ENCODE data around the gene ADAM17. TPM values are rescaled to one million over a fixed set of nuclear protein-coding genes. Genes with fewer than 3 reads are reported as not detected.

Gene ADAM17
- total and polyA plus RNA-seq, 10 of the 15 experiments (the other 5 are each of a cell fraction or from before 2014, with no cell fraction given) = 2.3 to 18.5 (median 13.4) TPM

- SMC1A ChIA-PET (ENCODE audit: uncharacterized antibody, unreplicated experiment) = no interaction called here
- Histone ChIP-seq H3K79me2 (ENCODE audit: control insufficient read depth, insufficient read depth, low read length) (no peaks in the 10 kb centered on the region), H3K9me3 (replicated peaks; ENCODE audit: control insufficient read depth, insufficient read depth, low read length) (no peaks in the 10 kb centered on the region), H3K4me1 (ENCODE audit: control insufficient read depth, insufficient read depth, low read length) (no peaks in the 10 kb centered on the region), H3K27me3 (replicated peaks in 1 of 2; ENCODE audit: control insufficient read depth in 2 of 2, insufficient read depth in 2 of 2, low read length in 1 of 2) (no peaks in the 10 kb centered on the region), H3K4me3 (no peak overlapping the region), H3K9ac (ENCODE audit: control insufficient read depth, insufficient read depth, low read length) (no peak overlapping the region), H3K27ac (ENCODE audit: control insufficient read depth, insufficient read depth) (no peak overlapping the region), H3K36me3 (ENCODE audit: control insufficient read depth in 2 of 2, insufficient read depth in 2 of 2, low read length in 1 of 2) (peaks cover 0 to 24% of the 10 kb centered on the region in 2 experiments; a peak in 2 of 4 replicates), H2AFZ (ENCODE audit: control insufficient read depth, low read depth, low read length) (no peak overlapping the region), H4K20me1 (ENCODE audit: control insufficient read depth, insufficient read depth) (no peaks in the 10 kb centered on the region), H3K4me2 (ENCODE audit: control insufficient read depth, insufficient read depth) (no peak overlapping the region)
- POLR2A ChIA-PET = no interaction called here
- no peak for ATAC-seq
- WGBS (ENCODE audit: insufficient coverage, insufficient replicate concordance, low lambda C conversion rate, missing lambda C conversion rate) = 98% methylated on average over 3 of the region's 3 CpGs
- CTCF ChIA-PET = no interaction called here
- intact Hi-C loops (cut with micrococcal nuclease; ENCODE audit: unreplicated experiment) (no loop called here), in situ Hi-C loops (cut with MboI) (no loop called here)
- FAIRE-seq = no peak
- no peak for DNase-seq (ENCODE audit: low read depth, low spot score)
- TF ChIP-seq BHLHE40 (IDR thresholded peaks at IDR 0.05; ENCODE audit: borderline replicate concordance in 1 of 2, low read depth in 2 of 2, low read length in 1 of 2) = no peak
- no peak for TF ChIP-seq MLLT1 (IDR thresholded peaks at IDR 0.05)
- TF ChIP-seq WRNIP1 (IDR thresholded peaks at IDR 0.05; ENCODE audit: borderline replicate concordance, low read depth, low read length) = no peak
- TF ChIP-seq GATAD2B (conservative IDR thresholded peaks at IDR 0.05; ENCODE audit: low read depth) = no peak
- TF ChIP-seq CBX3 (IDR thresholded peaks at IDR 0.05; ENCODE audit: borderline replicate concordance, low read depth) = no peak
- no peak for TF ChIP-seq NR2C2 (IDR thresholded peaks at IDR 0.05; ENCODE audit: borderline replicate concordance, control insufficient read depth, insufficient read length, low read depth)
- TF ChIP-seq CEBPB (IDR thresholded peaks at IDR 0.05; ENCODE audit: borderline replicate concordance in 1 of 2, low read depth in 2 of 2, low read length in 2 of 2) = no peak
- no peak for TF ChIP-seq NFYA (IDR thresholded peaks at IDR 0.05; ENCODE audit: borderline replicate concordance, low read depth, low read length)
- no peak for TF ChIP-seq ETV6 (conservative IDR thresholded peaks at IDR 0.05 in 1 of 2, IDR thresholded peaks at IDR 0.05 in 1 of 2; ENCODE audit: borderline replicate concordance in 1 of 2, low read depth in 1 of 2)
- no peak for TF ChIP-seq IKZF1 (conservative IDR thresholded peaks at IDR 0.05)
- TF ChIP-seq FOXM1 (IDR thresholded peaks at IDR 0.05; ENCODE audit: low read depth, low read length) = no peak
- no peak for TF ChIP-seq ZNF622 (IDR thresholded peaks at IDR 0.05)
- TF ChIP-seq PBX3 (IDR thresholded peaks at IDR 0.05; ENCODE audit: insufficient replicate concordance, low read depth, low read length) = no peak
- no TSS peak for BruUV-seq (replicated peaks)
- RAD21 ChIA-PET (ENCODE audit: unreplicated experiment) = interaction anchor here (1.0 kb wide), 1 partner anchor 10 kb away, joined by 3 read pairs; no protein-coding TSS in a partner anchor
Measured at GRCh38 chr2:9460441-9461017, 95.1 kb downstream of the ADAM17 start.

All from GM12878 (cell line).